HG03521 (cell line): ENCODE data around the gene CSF3R.

Source experiments
- ATAC-seq: cut with Tn5 transposase; IDR thresholded peaks from one replicate; pipeline ENCODE4 v1.9.1; 2021; ENCODE audit warnings: mild to moderate bottlenecking, moderate library complexity; ENCODE audit not compliant: unreplicated experiment

CSF3R gene

DNA sequence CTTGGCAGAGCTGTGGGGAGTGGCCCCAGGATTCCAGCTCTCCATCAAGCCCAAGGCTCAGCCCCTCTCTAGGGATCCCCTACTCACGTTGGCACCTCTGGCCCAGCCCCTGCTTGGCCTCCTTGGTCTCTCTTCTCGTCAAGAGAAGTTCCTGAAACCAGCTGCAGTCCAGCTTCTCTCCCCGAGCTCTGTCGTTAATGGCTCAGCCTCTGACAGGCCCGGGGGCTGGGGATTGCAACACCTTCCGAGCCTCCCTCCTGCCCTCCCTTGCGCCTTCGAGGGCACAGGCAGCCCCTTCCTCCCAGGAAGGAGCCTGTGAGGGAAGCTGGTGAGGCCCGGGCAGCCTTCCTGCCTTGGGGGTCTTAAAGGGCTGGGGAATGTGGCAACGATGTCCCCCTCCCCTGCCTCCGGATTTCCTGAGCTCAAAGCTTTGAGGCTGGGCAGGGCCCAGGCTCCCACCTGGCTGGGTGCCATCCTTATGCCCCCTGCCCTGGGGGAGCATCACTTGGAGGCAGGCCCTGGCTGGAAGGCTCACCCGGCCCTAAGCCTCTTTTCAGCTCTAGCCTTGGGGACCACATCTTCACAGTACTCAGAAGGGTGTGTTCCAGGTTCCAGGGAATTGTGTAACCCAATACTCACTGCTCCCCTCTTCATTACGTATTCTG lies at the start of gene CSF3R:
TSS of gene CSF3R (minus strand) at position 190 of the 665 bp plus-strand sequence. CDS start 3,417 bp downstream, outside the sequence.
- no peak for ATAC-seq

DNA sequence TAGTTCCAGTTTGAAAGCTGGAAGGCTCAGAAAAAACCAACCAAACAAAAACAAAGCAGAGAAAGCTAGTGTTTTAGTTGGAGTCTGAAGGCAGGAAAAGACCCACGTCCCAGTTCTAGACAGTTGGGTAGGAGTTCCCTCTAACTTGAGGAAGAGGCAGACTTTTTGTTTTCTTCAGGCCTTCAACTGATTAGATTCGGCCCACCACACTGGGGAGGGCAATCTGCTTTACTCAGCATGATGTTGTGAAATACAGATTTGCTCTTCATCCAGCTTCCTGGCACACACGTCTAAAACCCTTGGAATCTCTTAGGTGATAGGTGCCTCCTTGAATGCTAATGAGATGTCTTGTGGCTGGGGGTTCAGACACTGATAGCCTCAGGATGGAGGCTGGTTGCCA lies 49.1 kb upstream of the CSF3R start:
- no peak for ATAC-seq

DNA sequence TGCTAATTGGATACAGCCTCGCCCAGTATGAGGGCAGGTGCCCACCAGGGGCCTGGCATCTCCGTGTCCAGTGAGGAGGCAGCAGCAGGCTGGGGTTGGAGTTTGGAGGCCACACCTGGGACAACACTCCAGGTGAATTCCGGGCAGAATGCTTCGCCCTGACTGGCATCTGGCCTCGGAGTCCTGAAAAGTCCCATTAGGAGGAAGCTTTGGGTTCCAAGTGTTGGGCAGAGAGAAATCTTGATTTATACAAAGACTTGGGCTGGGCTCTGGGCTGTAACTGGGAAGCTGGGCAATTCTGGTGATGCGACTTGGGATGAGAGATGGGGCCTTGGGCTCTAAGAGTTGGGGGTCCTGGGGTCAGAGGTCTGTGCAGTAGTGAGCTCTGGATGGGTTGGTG lies 48.1 kb upstream of the CSF3R start:
- ATAC-seq = no peak

DNA sequence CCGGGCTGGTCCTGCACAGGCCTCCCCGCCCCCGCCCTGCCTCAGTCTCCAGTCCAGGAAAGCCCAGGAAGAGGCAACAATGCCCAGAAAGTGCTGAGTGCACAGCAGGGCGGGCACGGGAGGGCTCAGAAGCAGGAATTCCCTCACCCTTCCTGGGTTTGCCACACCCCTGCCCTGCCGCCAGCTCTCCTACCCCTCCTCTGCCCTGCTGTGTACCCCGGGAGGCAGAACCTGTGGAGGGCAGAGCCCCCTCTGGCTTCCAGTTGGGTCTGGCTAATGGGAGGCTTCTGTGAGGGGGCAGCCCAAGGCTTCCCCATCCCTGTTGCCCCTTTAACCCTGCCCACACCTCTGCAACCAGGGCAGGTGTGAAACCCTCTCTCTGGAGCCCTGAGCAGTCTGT lies 47.5 kb upstream of the CSF3R start:
- no peak for ATAC-seq

DNA sequence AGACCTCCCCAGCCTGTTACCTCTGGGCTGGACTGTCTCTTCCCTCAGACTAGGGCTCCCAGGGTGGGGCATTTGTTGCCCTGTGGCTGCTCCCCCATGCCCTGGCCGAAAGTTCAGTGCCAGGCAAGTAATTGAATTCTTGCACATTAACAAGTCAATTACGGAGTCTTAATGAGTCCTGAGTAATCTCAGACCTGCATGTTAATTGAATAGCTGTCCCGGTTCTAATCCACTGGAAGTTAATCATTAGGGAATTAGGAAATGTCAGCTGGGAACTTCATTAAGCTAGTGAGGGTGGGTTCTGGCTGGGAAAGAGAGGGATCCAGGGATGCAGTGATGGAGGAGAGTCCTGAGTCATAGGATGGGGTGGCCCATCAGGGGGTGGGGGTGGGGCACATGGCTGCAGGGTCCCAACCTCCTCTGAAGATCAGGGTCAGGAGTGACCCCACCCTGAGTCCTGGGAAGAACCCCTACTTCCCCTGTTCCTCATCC lies 47.1 kb upstream of the CSF3R start:
- no peak for ATAC-seq

DNA sequence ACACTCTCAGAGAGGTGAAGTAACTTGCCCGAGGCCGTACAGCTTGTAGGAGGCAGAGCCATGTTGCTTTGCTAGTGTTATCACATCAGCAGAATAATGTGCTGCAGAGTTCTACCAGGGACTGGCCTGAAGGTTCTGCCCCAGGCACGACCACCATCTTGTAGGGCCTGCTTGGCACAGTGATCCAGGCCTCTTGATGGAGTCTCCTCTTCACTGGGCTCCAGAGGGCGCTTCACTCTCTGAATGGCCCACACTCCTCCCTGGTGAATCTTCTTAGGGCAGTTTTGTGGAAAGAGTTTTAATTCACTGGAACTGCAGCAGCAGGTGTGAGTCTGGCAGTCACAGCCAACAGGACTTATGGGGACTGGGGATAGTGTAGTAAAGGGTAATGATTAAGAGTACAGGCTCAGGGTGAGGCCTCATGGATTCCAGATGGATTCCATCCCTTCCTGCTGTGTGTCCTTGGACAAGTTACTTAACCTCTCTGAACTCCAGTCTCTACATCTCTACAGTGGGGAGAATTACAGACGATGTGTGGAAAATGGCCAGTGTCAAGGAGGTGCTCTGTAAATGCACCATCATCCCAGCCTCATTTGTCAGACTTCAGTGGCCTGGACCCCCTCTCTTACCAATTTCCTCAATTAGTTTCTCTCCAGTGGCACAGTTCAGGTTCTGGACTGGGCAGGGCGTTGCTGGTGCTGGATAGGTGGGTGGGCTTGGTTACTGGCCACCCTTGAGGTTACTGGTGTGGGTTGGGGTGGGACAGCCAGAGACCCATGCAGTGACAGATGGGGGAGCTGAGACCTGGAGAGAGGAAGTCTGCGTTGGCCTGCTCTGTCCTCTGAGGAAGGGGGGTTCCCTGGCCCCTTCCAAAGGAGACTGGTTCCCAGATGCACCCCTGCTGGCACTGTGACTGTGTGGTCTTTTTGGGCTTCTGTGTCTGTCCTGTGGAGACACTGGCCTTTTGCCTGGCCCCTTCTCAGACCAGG lies 45.9 kb upstream of the CSF3R start:
- no peak for ATAC-seq

DNA sequence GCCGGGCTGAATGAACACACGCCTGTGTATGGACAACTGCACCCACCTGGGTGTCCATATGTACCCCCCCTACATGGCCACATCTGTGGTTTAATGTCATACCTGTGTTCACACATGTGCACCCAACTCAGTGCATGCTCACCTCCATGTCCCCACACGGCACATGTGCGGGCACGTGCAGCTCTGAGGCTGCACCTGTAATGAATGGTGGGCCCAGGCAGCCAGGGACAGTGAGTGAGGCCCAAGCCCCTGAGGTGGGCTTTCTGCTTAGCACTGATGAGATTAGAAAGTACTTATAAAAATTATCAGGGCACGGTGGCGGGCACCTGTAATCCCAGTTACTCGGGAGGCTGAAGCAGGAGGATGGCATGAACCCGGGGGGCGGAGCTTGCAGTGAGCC lies 42.5 kb upstream of the CSF3R start:
- no peak for ATAC-seq

DNA sequence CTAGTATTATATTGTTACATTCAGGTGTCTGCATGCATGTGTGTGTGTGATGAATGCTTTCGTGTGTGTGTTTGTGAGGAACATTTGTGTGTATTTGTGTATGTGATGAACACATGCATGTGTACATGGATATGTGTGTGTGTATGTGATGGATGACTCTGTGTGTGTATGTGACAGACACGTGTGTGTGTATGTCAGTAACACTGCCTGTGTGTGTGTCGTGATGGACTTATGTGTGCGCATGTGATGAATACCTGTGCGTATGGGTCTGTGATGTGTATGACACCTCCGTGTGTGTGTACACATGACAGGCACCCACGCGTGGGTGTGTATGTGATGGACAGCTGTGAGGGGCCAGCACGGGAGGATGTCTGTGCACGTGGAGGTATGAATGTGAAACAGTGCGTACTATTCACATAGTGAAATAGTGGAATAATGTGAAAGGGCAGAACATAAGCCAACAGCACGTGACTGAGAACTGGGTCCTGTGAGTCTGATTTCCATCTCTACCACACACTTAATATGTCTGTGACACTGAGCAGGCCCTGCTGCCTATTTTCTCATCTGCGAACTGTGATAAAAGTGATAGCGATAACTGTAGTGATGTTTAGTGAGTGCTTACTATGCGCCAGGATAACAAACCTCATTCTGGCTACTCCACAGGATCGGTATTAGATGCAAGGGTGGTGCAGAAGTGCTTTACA lies 41.8 kb upstream of the CSF3R start:
- no peak for ATAC-seq

DNA sequence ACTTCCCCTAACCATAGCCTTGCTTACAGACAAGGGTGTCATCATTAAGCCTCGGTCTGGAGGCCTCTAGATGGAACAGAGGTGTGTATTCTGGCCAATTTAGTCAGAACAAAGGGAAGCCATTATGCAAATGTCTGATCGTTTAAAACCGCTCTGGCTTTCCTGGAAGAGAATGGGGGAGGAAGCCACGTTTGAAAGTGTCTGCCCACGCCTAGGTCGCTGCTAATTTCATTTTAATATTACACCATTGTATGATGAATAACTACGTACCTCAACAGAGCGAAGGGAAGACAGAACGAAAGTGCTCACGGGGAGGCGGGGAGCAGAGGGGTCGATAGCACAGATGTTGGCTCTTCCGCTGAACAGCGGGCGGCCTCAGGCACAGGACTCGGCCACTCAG lies 41.1 kb upstream of the CSF3R start:
- no peak for ATAC-seq

DNA sequence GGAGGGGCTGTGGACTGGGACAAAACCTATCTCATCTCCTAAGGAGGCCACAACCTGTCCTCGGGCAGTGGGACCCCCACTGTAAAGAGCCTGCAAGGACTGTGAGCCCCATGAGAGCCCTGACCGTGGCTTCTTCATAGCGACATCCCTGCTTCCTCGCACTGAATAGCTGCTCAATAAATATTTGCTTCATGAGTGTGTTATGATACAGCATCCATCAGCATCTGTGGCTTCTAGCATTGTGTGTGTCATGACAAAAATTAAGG lies 40.5 kb upstream of the CSF3R start:
- ATAC-seq = no peak

DNA sequence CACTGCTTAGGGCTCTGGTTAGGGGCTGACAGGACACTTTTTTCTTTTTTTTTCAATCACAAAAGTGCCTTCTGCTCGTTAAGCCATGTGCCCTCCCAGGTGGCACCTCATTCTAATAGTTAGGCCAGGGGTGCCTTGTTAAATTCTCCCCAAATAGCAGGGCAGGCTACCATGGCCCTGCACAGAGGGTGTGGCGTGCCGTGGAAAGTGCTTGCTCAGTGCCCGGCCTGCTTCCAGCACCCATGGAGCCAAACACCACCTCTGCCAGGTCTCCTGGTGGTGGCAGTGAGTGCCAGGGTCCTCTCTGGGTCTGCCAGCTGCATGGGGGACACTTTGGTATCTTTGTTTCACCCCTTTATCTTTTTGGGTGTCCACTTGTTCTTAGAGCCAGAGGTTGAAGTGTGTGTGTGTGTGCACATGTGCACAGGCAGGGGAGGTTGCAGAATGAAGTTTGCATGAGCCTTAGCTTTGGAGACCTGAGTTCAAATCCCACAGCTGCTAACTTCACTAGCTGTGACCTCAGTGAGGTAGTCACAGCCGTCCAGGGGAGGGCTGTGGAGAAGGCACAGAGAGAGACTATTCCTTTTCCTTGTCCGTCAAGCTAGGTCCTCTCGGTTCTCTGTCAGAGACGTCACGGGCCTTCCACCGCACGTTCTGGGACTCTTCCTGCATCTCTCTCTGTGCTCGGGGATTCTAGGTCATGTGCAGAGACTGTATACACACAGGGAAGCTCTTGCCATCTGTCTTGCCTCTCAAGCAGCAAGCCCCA lies 39.9 kb upstream of the CSF3R start:
- ATAC-seq = no peak

DNA sequence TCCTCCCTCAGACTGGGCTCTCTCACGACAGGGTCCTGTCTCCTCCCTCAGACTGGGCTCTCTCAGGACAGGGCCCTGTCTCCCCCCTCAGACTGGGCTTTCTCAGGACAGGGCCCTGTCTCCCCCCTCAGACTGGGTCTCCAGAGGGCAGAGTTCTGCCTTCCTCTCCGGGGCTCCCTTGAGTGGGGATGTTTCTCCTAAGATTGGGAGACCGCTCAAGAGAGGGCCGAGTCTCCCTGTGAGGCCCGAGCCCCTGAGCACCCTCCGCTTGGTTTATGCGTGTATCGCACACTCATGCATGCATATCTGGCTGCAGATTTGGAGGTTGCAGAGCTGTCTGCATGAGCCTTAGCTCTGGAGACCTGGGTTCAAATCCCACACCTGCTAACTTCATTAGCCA lies 39.3 kb upstream of the CSF3R start:
- ATAC-seq = no peak

DNA sequence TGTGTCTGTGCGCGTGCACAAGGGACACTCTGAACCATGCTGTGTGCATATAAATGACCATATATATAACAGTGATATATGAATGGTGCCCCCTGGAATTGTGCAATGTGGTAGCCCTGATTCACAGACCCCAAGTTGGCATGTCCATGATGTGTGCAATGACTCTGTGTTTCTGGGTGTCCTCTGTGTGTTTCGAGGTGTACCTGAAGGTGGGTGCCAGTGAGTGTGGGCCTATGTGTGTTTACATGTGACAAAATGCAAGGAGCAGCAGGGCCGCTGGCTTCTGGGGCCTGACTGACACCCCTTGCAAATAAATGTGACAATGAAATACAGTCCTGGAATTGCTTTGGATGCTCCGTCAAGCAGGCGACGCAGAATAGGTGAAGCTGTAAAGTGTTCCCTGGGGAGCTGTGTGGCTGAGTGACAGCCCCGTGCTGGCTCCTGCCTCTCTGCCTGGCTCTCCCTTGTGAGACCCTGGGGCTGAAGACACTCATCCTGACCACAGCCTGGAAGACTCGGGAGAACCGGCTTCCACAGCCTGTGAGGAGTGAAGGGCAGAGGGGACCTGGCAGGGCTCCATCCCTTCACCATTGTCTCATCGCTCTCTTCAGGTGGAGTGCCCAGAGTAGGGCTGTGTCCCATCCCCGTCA lies 38.2 kb upstream of the CSF3R start:
- no peak for ATAC-seq

DNA sequence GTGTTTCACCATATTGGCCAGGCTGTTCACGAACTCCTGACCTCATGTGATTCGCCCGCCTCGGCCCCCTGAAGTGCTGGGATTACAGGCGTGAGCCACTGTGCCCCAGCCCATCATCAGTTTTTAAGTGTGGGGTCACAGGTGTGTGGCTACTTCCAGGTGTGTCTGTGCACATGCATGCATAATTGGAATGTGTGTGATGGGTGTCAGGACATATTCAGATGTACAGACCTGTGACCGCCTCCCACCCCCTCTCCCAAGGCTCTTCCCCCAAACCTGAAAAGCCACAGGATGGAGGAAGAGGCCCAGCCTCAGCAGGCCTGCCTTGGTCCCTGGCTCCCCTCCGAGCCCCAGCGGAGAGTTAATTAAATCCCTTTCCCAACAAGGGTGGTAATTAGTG lies 37.3 kb upstream of the CSF3R start:
- no peak for ATAC-seq

DNA sequence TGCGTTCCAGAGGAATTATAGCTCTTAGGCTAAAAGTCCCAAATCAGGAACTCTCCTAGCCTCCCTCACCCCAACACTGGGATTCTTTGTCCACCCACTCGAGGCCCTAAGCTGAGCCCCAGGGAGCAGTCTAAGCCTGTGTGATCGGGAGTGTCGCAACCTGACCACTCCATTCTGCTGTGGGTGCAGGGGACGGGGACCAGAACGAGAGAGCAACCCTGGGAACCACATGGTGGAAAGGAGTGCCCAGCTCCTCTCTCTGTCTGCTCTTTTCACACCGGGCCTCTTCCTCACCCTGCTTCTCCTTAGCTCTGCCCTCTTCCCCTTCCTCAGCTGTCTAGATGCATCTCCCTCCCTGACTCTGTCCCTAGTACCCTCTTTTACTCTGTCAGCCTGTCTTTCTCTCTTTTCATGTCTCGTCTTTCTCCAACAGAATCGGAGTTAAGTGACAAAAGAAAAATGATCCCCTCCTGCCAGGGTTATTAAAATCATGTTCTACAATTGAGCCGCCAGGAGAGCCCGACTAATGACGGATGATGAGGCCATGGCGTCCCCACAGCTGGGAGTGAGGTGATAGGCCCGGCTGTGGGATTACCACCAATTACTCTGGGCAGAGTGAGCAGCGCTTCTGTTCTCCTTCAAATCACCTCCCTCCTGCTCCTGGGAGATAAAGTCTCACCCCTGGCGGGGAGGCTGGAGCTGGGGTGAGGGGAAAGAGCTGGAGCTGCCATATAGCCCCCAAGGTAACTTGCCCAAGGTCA lies 34.5 kb upstream of the CSF3R start:
- ATAC-seq = no peak

DNA sequence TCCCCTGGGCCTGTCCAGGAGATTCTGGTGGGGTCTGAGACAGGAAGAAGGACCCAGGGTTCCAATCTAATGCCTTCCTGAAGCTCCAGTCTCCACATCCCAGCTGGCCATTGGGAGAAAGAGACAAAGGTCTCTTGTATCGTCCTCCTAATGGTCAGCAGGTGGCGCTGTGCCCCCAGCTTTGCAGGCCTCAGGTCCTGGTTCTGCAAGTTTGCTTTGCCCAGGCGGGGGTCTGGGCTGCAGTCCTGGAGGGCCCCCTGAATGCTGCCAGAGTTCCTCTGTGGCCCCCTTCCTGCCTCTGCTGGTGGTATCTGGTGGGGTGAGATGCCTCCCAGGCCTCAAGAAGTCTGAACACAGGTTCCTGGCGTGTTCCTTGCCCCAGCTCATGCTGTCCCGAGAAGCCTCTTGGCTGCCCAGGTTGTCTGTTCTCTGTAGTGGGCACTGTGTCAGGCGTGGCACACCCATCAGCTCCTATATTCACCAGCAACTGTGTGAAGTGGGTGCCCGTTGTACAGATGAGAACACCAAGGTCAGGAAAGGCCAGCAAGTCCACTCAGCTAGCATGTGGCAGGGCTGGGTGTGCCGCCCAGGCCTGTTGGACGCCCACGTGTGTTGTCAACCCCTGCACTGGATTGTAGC lies 33.8 kb upstream of the CSF3R start:
- no peak for ATAC-seq

DNA sequence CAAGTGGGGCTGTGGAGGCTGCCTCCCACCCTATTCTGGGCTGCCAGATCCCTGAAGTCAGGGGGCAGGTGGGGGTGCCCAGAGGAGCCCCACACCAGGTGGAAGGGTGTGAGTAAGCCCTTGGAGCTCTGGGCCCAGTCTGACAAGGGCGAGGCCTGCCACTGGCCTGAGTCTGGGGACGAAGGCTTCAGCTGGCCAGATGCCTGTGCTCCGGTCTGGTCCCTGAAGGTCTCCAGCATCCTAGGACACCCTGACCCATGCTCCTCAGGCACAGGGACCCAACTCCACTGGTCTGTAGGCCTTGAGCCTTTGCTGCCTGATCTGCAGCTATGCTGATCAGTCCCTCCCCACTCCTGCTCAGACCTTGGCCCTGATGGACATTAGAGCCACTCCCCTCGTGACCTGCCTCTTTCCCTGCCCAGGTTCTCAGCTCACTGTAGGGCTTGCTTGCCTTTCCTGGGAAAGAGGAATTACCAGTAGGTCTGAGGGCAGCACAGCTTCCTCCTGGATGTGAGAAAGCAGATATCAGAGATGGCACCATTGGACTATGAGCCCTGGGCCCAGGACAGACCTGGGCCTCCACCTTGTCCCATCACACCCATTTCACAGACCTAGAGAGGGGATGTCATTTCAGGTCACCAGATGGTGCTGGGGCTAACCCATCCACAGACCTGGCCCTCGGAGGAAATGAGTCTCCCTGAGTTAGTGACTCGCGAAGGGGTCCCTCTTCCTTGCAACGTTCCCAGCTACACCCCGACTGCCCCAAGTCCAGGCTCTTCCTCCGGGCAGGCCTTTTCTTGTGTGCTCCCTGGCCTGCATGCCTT lies 32.8 kb upstream of the CSF3R start:
- no peak for ATAC-seq

DNA sequence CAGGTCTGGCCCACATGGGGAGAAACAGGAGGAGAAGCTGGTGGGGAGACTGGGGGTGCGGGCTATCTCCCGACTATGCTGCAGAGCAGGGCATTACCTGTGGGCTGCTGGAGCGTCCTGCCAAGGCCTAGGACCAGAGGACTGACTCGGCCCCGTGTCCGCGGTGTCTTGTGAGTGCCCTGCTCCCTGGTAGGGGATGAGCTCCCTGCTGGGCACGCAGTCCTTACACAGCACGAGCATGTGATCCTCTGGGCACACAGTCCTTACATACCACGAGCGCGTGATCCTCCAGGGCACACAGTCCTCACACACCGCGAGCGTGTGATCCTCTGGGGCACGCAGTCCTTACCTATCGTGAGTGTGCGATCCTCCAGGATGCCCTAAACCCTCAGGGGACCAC lies 31.8 kb upstream of the CSF3R start:
- no peak for ATAC-seq
